Left ventricle myocardium inferior (tissue), 1 donor: ENCODE measurements around the gene C1QA. TPM values are rescaled to one million over a fixed set of nuclear protein-coding genes. Genes with fewer than 3 reads are reported as not detected.

ENCODE experiments used
- DNase-seq: peaks from one replicate; pipeline ENCODE4 v3.0.0-alpha.2; 2020
- H3K27ac ChIP-seq: fragments of 200-600 bp; replicated peaks from 2 replicates; pipeline ENCODE4 v1.8.0; 2021
- H3K27me3 ChIP-seq: fragments of 200-600 bp; 2 replicates; pipeline ENCODE4 v1.8.0; 2021; ENCODE audit warnings: low read depth
- H3K36me3 ChIP-seq: fragments of 200-600 bp; 2 replicates; pipeline ENCODE4 v1.8.0; 2021
- H3K4me1 ChIP-seq: fragments of 200-600 bp; 2 replicates; pipeline ENCODE4 v1.8.0; 2021
- H3K4me3 ChIP-seq: fragments of 200-600 bp; 2 replicates; pipeline ENCODE4 v1.8.0; 2021; ENCODE audit warnings: mild to moderate bottlenecking, moderate library complexity
- H3K9me3 ChIP-seq: fragments of 200-600 bp; replicated peaks from 2 replicates; pipeline ENCODE4 v1.8.0; 2021
- intact Hi-C: fragments of 100-400 bp; cut with micrococcal nuclease; formaldehyde crosslinking; loops from one replicate; pipeline ENCODE4 v1.11.0; 2022
- total RNA-seq: library from RNA; stranded (reverse); fragmentation: NEBNext Ultra II Directional; extraction: Animal tissue kit (Norgen Biotek cat#: 25700); gene quantifications from one replicate; pipeline ENCODE4 v1.2.1, GENCODE V29; 2021
- TF ChIP-seq, protein P1 (sequence below): fragments of 200-600 bp; IDR thresholded peaks from 2 replicates; pipeline ENCODE4 v1.8.0; 2021; ENCODE audit warnings: antibody characterized with exemption, mild to moderate bottlenecking, borderline replicate concordance
- donor health status: DM: no; HTN: yes; CAD: no; lungs with severe emphysema.

Gene C1QA
- total RNA-seq, 1 donor from 2014 or later = 70.1 TPM

DNA sequence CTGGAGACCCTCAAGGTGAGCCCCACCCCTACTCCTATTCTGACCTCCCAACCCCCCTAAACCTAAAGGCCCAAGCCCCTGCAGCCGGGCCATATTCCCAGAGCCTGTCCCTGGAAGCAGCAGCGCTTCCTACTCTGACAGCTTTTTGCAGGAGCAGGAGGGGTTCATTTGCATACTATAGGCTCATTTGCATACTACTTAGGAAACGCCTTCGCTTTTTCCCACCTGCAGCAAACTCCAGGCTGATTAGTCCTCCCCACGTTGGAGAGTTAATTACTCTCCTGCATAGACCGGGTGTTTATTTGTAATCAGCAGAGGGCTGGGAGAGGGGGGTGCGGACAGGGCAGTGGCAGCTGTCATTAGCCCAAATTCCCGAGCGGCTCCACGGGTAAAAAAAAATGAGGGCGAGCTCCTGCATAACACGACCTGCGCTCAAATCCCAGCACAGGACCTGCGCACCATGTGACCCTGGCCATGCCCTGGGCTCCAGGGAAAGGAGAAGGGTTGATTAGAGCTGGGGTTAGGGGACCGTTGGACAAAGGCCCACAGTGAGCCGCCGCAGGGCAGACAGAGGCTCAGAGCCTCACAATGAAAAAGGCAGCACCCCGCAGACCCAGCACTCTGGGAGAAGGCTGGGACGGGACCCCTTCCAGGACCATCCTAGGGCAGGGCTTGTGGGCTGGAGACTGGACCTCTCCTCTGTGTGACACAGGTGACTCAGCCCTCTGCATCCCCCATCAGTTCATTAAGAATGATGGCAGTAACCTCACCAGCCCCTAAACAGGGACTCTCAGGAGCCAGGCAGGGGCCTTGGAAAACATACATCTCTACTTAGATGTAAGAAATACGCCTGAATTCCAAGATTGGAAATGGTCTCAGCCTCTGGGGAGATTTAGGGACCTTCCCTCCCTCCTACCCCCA is 9.9 kb upstream of the C1QA start:
- TF ChIP-seq, protein P1, sequence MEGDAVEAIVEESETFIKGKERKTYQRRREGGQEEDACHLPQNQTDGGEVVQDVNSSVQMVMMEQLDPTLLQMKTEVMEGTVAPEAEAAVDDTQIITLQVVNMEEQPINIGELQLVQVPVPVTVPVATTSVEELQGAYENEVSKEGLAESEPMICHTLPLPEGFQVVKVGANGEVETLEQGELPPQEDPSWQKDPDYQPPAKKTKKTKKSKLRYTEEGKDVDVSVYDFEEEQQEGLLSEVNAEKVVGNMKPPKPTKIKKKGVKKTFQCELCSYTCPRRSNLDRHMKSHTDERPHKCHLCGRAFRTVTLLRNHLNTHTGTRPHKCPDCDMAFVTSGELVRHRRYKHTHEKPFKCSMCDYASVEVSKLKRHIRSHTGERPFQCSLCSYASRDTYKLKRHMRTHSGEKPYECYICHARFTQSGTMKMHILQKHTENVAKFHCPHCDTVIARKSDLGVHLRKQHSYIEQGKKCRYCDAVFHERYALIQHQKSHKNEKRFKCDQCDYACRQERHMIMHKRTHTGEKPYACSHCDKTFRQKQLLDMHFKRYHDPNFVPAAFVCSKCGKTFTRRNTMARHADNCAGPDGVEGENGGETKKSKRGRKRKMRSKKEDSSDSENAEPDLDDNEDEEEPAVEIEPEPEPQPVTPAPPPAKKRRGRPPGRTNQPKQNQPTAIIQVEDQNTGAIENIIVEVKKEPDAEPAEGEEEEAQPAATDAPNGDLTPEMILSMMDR = no peak
- H3K36me3 ChIP-seq = no peaks in the 10 kb centered on the region
- no peak overlapping the region for H3K4me3 ChIP-seq
- H3K4me1 ChIP-seq = no peaks in the 10 kb centered on the region
- no peak for DNase-seq
- peaks cover 74% of the 10 kb centered on the region for H3K27me3 ChIP-seq
- H3K9me3 ChIP-seq = no peaks in the 10 kb centered on the region
- intact Hi-C loops = no loop called here
- H3K27ac ChIP-seq = no peak overlapping the region

DNA sequence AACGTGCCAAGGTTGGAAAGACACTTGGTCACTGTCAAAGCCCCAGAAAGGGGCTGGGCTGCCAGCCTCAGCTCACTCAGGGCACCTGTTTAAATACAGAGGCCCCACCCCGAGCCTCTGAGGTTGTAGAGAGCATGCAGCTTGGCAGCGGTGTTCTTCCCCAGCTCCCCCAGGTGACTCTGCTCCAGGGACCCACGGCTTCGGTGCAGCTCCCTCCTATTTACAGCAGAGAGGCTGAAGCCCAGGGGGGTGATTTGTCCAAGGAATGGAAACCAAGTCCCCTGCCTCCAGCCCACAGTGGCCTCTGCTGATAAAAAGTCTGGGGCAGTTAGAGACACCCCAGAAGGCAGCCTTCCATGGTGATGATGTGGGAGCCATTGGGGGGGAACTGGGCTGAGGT is 9.1 kb upstream of the C1QA start:
- DNase-seq = no peak
- intact Hi-C loops = no loop called here
- Histone ChIP-seq H3K9me3 (no peaks in the 10 kb centered on the region), H3K4me3 (no peak overlapping the region), H3K4me1 (no peaks in the 10 kb centered on the region), H3K36me3 (no peaks in the 10 kb centered on the region), H3K27me3 (peaks cover 65% of the 10 kb centered on the region), H3K27ac (no peak overlapping the region)
- TF ChIP-seq, protein P1 = no peak

DNA sequence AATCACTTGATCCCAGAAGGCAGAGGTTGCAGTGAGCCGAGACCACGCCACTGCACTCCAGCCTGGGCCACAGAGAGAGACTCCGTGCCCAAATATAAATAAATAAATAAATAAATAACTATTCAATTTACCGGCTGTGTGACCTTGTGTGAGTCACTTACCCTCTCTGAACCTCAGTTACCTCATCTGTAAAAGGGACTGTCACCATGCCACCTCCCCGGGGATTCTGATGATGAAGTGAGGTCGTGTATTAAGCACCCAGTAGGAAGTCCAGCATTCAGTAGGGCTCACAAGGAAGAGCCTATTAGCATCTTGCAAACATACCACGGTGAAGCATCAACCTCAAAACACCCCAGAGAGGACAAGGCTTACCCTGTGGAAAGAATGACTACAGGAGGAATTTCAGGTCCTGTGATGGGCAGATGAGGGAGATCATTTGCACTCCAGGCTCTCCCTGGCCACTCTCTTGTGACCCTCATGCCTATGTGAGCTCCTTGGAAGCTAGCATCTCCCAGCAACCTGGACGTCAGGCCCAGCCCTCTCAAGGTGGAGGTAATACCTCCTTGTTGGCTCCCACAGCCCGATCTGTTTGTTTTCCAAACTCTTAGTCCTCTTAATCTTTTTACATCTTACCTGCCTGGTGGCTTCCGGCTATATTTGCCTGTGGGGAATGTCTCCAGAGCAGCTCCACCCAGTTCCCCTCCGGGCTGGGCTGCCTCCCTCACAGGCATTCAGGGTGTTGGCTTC is 7.6 kb upstream of the C1QA start:
- intact Hi-C loops = no loop called here

DNA sequence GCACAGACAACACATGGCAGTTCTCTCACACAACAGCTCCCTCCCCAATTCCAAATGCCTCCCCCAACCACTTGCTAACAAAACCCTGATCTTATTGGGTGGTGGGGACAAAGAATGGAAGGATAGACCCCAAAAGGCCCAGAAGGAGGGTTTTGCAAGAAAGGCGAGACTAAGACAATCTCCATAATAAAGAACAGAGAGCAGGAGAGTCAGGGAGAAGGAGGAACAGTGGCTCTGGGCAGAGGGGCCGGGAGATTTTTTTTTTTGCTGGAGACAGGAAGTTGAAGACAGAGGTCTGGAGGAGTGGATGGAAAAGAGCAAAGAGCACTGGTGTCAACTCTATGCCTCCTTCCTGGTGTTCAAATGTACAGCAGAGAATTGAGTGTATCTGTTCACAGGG is 6.5 kb upstream of the C1QA start:
- Histone ChIP-seq H3K4me3 (no peak overlapping the region), H3K9me3 (no peaks in the 10 kb centered on the region), H3K36me3 (no peaks in the 10 kb centered on the region), H3K4me1 (no peaks in the 10 kb centered on the region), H3K27me3 (peaks cover 57% of the 10 kb centered on the region), H3K27ac (no peak overlapping the region)
- TF ChIP-seq, protein P1 = no peak
- intact Hi-C loops = no loop called here
- DNase-seq = no peak

More for the DNA sequence above, 7.6 kb upstream of the C1QA start:
- Histone ChIP-seq H3K4me1 (no peaks in the 10 kb centered on the region), H3K27me3 (peaks cover 57% of the 10 kb centered on the region), H3K4me3 (no peak overlapping the region), H3K36me3 (no peaks in the 10 kb centered on the region), H3K27ac (no peak overlapping the region), H3K9me3 (no peaks in the 10 kb centered on the region)
- no peak for DNase-seq
- TF ChIP-seq, protein P1 = no peak

DNA sequence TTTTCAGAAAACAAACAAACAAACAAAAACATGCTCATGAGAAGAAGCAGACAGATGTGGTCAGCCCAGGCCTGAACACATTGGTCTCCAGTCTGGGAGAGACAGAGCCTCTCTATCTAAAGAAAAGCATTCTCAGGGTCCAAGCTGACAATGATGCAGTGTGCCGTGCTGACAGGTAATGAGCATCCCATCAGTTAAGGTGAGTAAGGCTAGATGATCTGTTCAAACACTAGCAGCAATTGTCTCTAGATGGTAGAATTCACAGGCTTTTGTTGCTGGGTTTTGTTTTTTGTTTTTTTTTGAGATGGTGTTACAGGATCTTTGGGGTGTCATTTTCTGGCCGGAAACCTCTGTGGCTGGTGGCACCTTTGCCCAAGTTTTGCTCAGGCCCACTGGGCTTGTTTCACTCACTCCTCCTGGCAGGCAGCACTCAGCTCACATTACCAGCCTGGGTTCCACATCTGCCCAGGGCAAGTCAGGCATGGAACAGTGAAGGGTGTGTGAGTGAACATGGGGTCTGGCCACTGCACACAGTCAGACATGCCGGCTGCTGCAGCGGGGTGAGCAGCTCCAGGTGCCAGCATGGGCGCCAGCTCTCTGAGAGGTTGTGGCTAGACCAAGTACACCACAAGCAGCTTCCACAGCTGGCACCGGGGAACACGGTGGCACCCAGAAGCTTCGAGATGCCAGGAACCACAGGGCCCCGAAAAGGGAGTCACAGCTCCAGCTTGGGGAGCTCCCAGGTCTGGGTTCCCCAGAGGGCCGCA is 2.5 kb upstream of the C1QA start:
- DNase-seq = no peak
- Histone ChIP-seq H3K4me3 (no peak overlapping the region), H3K27me3 (peaks cover 49% of the 10 kb centered on the region), H3K4me1 (peaks cover 8% of the 10 kb centered on the region), H3K27ac (no peak overlapping the region), H3K36me3 (no peaks in the 10 kb centered on the region), H3K9me3 (no peaks in the 10 kb centered on the region)
- intact Hi-C loops = no loop called here
- TF ChIP-seq, protein P1 = no peak
